Thyroid gland (tissue), 4 donors: ENCODE results near the gene TLR3.

Source experiments
- POLR2A ChIP-seq, 2 donors: fragments of 450-650 bp; IDR thresholded peaks; one replicate each; pipeline ENCODE4 v1.6.1; 2017; ENCODE audit warnings: antibody characterized with exemption in 2 of 2, mild to moderate bottlenecking in 2 of 2, moderate library complexity in 1 of 2
- TF ChIP-seq, protein P1 (sequence below), 6 experiments: fragments of 200-600 bp in 3 of 6; fragments of 450-650 bp in 3 of 6; sonication (generic) in 3 of 6; IDR thresholded peaks; one replicate each; pipeline ENCODE4 v1.5.1; 2016 to 2019; ENCODE audit warnings: antibody characterized with exemption in 6 of 6, mild to moderate bottlenecking in 2 of 6, inconsistent platforms in 1 of 6, moderate library complexity in 1 of 6

DNA sequence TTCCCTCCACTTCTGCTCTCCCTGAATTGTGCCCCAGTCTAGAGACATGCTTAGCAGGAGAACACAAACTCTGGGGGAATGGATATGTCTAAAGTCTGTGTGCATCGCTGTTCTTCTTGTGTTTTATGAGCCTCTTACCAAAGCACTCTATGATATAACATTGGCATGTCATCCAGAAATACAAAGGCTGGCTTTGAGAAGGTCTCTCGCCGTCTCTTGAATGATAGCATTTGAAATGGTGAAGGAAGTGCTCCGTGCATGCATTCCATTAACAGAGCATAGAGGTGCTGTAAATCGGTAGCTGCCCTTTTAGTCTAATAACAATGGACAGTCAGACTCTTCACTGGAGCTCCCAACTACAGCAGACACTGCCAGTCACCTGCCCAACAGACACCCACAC, 28.4 kb downstream of the TLR3 start:
- TF ChIP-seq, protein P1, sequence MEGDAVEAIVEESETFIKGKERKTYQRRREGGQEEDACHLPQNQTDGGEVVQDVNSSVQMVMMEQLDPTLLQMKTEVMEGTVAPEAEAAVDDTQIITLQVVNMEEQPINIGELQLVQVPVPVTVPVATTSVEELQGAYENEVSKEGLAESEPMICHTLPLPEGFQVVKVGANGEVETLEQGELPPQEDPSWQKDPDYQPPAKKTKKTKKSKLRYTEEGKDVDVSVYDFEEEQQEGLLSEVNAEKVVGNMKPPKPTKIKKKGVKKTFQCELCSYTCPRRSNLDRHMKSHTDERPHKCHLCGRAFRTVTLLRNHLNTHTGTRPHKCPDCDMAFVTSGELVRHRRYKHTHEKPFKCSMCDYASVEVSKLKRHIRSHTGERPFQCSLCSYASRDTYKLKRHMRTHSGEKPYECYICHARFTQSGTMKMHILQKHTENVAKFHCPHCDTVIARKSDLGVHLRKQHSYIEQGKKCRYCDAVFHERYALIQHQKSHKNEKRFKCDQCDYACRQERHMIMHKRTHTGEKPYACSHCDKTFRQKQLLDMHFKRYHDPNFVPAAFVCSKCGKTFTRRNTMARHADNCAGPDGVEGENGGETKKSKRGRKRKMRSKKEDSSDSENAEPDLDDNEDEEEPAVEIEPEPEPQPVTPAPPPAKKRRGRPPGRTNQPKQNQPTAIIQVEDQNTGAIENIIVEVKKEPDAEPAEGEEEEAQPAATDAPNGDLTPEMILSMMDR (IDR thresholded peaks at IDR 0.05) = no peak
- TF ChIP-seq POLR2A (IDR thresholded peaks at IDR 0.05) = no peak
